LNCAP (cell line): ENCODE results near the gene BNC2.

Source experiments
- TF ChIP-seq, protein P1 (sequence below): fragments of 450-650 bp; IDR thresholded peaks from 2 replicates; pipeline ENCODE4 v1.5.1; 2017; ENCODE audit warnings: mild to moderate bottlenecking

BNC2 gene

DNA sequence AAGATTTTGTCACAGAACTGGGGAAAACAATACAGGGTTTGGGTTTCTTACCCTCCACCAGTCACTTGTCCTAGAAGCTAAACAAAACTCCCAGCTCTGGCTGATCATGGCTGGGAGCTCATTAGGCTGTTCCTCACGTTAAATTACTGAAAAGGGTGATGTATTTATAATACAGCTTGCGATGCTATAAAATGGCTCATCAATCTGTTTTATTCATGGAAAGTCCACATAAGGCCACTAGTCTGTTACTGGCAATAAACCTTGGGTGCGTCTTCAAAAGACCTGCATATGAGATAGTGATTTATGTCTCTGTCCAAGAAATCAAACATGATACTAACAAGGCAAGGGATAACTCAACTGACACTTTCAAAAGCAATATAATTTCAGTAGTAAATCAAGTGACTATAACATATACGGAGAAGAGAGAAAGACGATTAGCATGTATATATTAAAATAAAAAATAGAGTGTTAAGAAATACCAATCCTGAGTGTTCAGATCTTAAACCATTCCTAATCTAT lies 219.0 kb downstream of the BNC2 start:
- TF ChIP-seq, protein P1, sequence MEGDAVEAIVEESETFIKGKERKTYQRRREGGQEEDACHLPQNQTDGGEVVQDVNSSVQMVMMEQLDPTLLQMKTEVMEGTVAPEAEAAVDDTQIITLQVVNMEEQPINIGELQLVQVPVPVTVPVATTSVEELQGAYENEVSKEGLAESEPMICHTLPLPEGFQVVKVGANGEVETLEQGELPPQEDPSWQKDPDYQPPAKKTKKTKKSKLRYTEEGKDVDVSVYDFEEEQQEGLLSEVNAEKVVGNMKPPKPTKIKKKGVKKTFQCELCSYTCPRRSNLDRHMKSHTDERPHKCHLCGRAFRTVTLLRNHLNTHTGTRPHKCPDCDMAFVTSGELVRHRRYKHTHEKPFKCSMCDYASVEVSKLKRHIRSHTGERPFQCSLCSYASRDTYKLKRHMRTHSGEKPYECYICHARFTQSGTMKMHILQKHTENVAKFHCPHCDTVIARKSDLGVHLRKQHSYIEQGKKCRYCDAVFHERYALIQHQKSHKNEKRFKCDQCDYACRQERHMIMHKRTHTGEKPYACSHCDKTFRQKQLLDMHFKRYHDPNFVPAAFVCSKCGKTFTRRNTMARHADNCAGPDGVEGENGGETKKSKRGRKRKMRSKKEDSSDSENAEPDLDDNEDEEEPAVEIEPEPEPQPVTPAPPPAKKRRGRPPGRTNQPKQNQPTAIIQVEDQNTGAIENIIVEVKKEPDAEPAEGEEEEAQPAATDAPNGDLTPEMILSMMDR, result no peak

DNA sequence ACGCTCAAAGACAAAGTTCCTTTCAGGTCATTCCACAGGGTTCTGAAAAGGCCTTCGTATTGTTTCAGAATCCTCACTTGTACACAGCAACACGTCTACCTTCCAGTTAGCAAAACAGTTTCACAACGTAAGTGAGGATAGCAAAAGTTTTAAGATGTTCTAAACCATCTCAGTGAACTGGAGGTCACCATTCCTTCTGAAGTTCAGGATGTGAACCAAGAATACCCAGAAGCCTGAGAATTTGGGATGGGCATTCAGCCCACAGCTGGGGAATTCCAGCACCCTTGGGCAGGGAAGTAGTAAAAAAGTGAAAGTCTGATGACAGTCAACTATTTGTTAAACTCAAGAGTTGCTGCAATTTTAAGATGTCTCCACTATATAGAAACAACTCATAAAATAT lies 224.5 kb downstream of the BNC2 start:
- TF ChIP-seq, protein P1, result no peak

DNA sequence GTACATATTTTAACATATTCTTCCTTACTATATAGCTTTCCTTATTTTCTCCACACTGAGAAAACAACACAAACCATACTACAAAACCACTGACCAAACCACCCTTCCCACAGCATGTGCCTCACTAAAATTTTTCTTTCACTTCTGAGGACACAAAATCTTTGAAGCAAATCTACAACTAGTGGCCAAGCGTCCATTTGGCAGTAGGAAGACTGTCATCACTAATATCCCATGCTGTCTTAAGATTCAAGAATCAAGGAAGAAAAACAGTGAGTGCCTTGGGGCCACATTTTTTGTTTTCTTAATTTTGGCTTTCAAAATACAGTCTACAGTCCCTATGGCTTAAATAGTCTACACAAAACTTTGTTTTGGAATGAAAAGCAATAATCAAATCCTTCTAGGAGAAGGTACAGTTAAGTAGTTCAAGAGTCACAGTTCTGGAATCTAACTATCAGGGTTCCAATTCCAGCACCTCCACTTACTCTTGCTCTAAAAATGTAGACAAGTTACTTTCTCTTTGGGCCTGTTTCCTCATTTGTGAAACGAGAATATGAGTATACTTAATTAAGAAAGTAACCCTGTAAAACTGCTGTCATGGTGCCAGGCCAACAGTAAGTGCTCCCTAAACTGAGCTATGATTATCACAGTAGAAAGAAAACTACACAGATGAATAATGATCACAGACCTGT lies 227.9 kb downstream of the BNC2 start:
- TF ChIP-seq, protein P1, result no peak

DNA sequence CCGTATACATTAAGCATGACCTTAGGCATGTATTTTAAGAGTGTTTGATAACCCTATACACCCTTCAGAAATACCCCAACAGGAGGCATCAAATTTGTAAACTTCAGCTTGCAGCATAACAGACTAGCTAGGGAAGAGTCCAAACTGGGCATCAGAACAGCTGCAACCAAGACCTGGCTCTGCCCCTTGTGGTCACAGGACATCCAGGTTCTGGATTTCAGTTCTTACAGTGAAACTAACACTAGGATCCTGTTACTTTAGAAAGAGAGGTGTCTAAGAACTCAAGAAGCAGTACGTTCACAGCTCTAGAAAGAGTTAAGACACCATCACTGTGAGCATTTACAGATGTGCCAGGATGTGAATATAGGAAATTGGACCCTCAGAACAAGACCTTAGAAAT lies 229.8 kb downstream of the BNC2 start:
- TF ChIP-seq, protein P1, result no peak

DNA sequence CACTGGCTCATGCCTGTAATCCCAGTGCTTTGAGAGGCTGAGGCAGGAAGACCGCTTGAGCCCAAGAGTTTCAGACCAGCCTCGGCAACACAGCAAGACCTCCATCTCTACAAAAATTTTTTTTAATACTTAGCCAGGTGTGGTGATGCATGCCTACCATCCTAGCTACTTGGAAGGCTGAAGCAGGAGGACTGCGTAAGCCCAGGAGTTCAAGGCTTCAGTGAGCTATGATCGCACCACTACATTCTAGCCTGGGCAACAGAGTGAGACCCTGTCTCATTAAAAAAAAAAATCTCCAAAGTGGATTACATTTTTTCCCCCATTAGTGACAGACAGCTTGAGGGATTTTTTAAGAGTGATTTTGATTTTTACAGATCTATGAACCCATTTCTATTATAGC lies 230.8 kb downstream of the BNC2 start:
- TF ChIP-seq, protein P1, result no peak

DNA sequence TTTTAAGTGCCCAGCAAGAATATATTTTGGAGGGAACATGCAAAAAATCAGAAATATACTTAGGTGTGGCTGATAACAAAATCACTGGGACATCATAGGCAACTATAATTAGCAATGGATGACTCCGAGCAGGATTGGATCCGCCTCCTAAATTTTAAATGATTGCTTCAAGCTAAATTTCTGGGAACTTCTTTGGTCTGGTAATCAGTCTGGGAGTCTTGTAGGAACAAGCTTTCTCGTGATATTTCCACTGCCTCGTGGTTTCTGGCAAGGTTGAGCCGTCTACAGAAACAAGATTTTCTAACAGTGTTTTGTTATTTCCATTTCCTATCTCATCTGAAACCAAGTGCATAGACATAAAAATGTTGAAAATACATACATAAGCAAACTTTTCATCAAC lies 232.6 kb downstream of the BNC2 start:
- TF ChIP-seq, protein P1, result no peak

DNA sequence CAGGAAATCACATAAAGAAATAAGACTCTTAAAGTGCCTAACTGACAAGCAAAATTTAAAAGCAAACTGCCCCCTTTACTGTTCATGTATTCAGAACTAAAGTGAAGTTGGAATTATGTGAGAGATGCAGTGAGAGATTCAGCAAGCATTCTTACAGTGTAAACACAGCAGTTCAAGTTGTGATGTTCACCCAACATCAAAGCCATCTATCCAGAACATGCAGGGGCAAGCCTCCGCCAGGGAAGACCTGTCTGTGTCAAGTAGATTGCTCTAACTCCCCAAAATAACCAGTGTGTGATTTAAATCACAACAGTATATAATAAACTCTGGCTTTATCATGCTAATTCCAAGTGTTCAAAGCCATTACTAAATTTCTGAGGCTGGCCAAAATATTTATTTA lies 233.3 kb downstream of the BNC2 start:
- TF ChIP-seq, protein P1, result no peak

DNA sequence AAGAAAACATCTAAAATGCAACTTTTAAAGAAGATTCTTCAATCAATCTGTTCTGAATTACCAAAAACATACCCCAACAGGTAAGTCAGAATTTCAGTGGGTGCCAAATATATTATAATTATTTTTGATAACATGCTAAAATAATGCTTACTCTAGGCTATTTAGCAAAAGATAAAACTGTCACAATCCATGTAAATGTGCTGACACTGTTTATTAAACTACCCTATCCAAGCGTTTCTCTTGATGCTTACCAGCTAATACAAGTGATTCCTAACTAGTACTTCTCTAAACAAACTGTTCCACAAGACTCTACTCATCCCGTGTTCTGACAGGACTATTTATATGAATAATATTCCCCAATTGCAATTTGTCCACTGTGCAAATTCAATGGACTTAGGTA lies 236.7 kb downstream of the BNC2 start:
- TF ChIP-seq, protein P1, result no peak
